HEK293 (cell line): Measurements from ENCODE around the gene RAP2A.

Experiments
- KLF16 ChIP-seq: fragments of 450-650 bp; formaldehyde crosslinking; IDR thresholded peaks from 2 replicates; pipeline ENCODE4 v1.5.1; 2017; ENCODE audit warnings: missing biosample characterization, missing genetic modification characterization
- KLF9 ChIP-seq: fragments of 450-650 bp; formaldehyde crosslinking; IDR thresholded peaks from 2 replicates; pipeline ENCODE4 v1.5.1; 2016; ENCODE audit warnings: missing biosample characterization, missing genetic modification characterization, low read depth
- PRDM1 ChIP-seq: fragments of 450-650 bp; formaldehyde crosslinking; IDR thresholded peaks from 2 replicates; pipeline ENCODE4; 2016; ENCODE audit warnings: missing biosample characterization, missing genetic modification characterization
- YY1 ChIP-seq: fragments of 450-650 bp; formaldehyde crosslinking; IDR thresholded peaks from 2 replicates; pipeline ENCODE4 v1.5.1; 2018; ENCODE audit warnings: missing biosample characterization, missing genetic modification characterization
- ZNF184 ChIP-seq: fragments of 450-650 bp; IDR thresholded peaks from 2 replicates; pipeline ENCODE4 v1.5.1; 2018; ENCODE audit warnings: missing biosample characterization, mild to moderate bottlenecking, missing genetic modification characterization
- ZNF19 ChIP-seq: fragments of 450-650 bp; formaldehyde crosslinking; IDR thresholded peaks from 2 replicates; pipeline ENCODE4; 2016; ENCODE audit warnings: missing biosample characterization, missing genetic modification characterization, low read depth
- ZNF223 ChIP-seq: fragments of 450-650 bp; formaldehyde crosslinking; IDR thresholded peaks from 2 replicates; pipeline ENCODE4 v1.5.1; 2016; ENCODE audit warnings: missing biosample characterization, missing genetic modification characterization
- ZNF274 ChIP-seq, 2 experiments: fragments of 200-500 bp in 1 of 2; fragments of 450-650 bp in 1 of 2; sonication (Bioruptor generic) in 1 of 2; formaldehyde crosslinking in 1 of 2; IDR thresholded peaks; 2 replicates each; pipeline versions ENCODE4 v1.5.1 to v1.6.1; 2014 to 2016; ENCODE audit warnings: borderline replicate concordance in 1 of 2, inconsistent platforms in 1 of 2, low read length in 1 of 2, missing biosample characterization in 1 of 2, missing genetic modification characterization in 1 of 2
- ZNF335 ChIP-seq: fragments of 450-650 bp; formaldehyde crosslinking; conservative IDR thresholded peaks from 2 replicates; pipeline ENCODE4 v1.5.1; 2016; ENCODE audit warnings: missing biosample characterization, missing genetic modification characterization
- ZNF350 ChIP-seq: fragments of 450-650 bp; formaldehyde crosslinking; IDR thresholded peaks from 2 replicates; pipeline ENCODE4 v1.5.0; 2017; ENCODE audit warnings: missing biosample characterization, mild to moderate bottlenecking, missing genetic modification characterization
- ZNF366 ChIP-seq: fragments of 450-650 bp; formaldehyde crosslinking; conservative IDR thresholded peaks from 2 replicates; pipeline ENCODE4 v1.5.1; 2016; ENCODE audit warnings: missing biosample characterization, missing genetic modification characterization
- ZNF416 ChIP-seq: fragments of 450-650 bp; formaldehyde crosslinking; IDR thresholded peaks from 2 replicates; pipeline ENCODE4 v1.5.1; 2016; ENCODE audit warnings: missing biosample characterization, missing genetic modification characterization
- ZNF473 ChIP-seq: fragments of 450-650 bp; formaldehyde crosslinking; IDR thresholded peaks from 2 replicates; pipeline ENCODE4 v1.5.1; 2017; ENCODE audit warnings: missing biosample characterization, missing genetic modification characterization
- ZNF529 ChIP-seq: fragments of 450-650 bp; formaldehyde crosslinking; IDR thresholded peaks from 2 replicates; pipeline ENCODE4 v1.5.1; 2017; ENCODE audit warnings: missing genetic modification characterization, missing biosample characterization; ENCODE audit not compliant: insufficient replicate concordance
- ZNF544 ChIP-seq: fragments of 450-650 bp; formaldehyde crosslinking; IDR thresholded peaks from 2 replicates; pipeline ENCODE4 v1.5.0; 2017; ENCODE audit warnings: missing biosample characterization, missing genetic modification characterization
- TF ChIP-seq, protein P1 (sequence below): fragments of 450-650 bp; formaldehyde crosslinking; IDR thresholded peaks from 2 replicates; pipeline ENCODE4 v1.5.1; 2016; ENCODE audit warnings: missing biosample characterization, missing genetic modification characterization
- TF ChIP-seq, protein P2 (sequence below): fragments of 450-650 bp; formaldehyde crosslinking; IDR thresholded peaks from 2 replicates; pipeline ENCODE4 v1.5.1; 2016; ENCODE audit warnings: missing biosample characterization, missing genetic modification characterization
- TF ChIP-seq, protein P3 (sequence below): fragments of 450-650 bp; formaldehyde crosslinking; IDR thresholded peaks from 2 replicates; pipeline ENCODE4 v1.5.1; 2016; ENCODE audit warnings: missing biosample characterization, missing genetic modification characterization, borderline replicate concordance
- TF ChIP-seq, protein P4 (sequence below): fragments of 450-650 bp; formaldehyde crosslinking; conservative IDR thresholded peaks from 2 replicates; pipeline ENCODE4 v1.5.1; 2016; ENCODE audit warnings: low read depth, missing biosample characterization, missing genetic modification characterization
- TF ChIP-seq, protein P5 (sequence below): fragments of 450-650 bp; formaldehyde crosslinking; IDR thresholded peaks from 2 replicates; pipeline ENCODE4 v1.5.1; 2017; ENCODE audit warnings: missing biosample characterization, missing genetic modification characterization
- TF ChIP-seq, protein P6 (sequence below): fragments of 450-650 bp; formaldehyde crosslinking; IDR thresholded peaks from 2 replicates; pipeline ENCODE4 v1.5.1; 2017; ENCODE audit warnings: missing biosample characterization, missing genetic modification characterization
- TF ChIP-seq, protein P7 (sequence below): fragments of 450-650 bp; IDR thresholded peaks from 2 replicates; pipeline ENCODE4 v1.5.1; 2018; ENCODE audit warnings: missing biosample characterization, missing genetic modification characterization

The RAP2A gene

DNA sequence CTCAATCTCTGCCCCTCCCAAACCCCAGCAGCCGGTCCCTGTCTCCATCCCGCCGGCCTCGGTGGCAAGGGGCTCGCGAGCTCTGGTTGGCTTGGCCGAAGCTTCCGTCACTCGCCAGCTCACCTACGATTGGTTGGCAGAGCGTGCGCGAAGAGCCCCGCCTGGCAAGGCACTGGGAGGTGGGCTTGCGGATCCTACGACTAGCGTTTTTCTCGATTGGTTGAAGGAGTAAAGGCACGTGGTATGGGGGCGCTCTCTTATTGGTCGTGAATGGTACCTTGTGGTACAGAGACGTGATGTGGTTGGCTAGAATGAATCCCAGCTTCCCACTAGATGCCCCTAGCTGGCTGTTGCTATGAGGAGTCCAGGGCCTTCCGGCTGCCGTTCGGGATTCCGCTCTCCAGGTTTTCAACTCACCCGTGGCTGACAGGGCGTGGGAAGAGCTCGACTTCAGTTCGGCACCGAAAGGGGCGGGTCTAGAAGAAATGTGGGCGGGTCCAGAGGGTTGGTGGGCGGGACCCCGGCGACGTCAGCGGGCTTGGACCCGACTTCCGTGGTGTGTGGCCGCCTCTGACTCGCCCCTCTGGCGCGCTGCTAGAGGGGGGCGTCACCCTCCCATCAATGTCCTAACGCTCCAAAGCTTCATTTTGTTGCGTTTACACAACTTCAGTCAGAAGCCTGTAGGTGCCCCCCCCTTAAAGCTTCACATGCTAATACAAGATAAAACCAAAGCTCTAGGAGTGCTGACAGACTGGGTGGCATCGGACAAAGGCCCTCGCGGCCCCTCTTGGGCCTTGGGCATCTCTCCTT lies 847 bp upstream of the RAP2A start (continued):
- TF ChIP-seq, protein P1, sequence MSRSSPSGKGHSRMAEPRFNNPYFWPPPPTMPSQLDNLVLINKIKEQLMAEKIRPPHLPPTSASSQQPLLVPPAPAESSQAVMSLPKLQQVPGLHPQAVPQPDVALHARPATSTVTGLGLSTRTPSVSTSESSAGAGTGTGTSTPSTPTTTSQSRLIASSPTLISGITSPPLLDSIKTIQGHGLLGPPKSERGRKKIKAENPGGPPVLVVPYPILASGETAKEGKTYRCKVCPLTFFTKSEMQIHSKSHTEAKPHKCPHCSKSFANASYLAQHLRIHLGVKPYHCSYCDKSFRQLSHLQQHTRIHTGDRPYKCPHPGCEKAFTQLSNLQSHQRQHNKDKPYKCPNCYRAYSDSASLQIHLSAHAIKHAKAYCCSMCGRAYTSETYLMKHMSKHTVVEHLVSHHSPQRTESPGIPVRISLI, result no peak
- TF ChIP-seq ZNF350 (no peak), ZNF473 (tag by site-specific recombination) (no peak), ZNF529 (no peak), KLF9 (tag by site-specific recombination) (peak; percentile 94), ZNF19 (no peak), ZNF366 (no peak), ZNF544 (no peak), ZNF335 (tag by site-specific recombination) (no peak; the same call in 1 of the 2 replicates), ZNF274 (IDR thresholded peaks at IDR 0.05; ENCODE audit: low read length) (no peak), ZNF274 (tag by site-specific recombination; IDR thresholded peaks at IDR 0.05; ENCODE audit: borderline replicate concordance) (no peak), KLF16 (peak; percentile 80; the same call in 1 of the 2 replicates), ZNF184 (tag by site-specific recombination) (no peak), YY1 (peak; percentile 24; the same call in 1 of the 2 replicates), PRDM1 (tag by site-specific recombination) (no peak), ZNF223 (tag by site-specific recombination) (no peak), ZNF416 (tag by site-specific recombination) (no peak)
- TF ChIP-seq, protein P2, sequence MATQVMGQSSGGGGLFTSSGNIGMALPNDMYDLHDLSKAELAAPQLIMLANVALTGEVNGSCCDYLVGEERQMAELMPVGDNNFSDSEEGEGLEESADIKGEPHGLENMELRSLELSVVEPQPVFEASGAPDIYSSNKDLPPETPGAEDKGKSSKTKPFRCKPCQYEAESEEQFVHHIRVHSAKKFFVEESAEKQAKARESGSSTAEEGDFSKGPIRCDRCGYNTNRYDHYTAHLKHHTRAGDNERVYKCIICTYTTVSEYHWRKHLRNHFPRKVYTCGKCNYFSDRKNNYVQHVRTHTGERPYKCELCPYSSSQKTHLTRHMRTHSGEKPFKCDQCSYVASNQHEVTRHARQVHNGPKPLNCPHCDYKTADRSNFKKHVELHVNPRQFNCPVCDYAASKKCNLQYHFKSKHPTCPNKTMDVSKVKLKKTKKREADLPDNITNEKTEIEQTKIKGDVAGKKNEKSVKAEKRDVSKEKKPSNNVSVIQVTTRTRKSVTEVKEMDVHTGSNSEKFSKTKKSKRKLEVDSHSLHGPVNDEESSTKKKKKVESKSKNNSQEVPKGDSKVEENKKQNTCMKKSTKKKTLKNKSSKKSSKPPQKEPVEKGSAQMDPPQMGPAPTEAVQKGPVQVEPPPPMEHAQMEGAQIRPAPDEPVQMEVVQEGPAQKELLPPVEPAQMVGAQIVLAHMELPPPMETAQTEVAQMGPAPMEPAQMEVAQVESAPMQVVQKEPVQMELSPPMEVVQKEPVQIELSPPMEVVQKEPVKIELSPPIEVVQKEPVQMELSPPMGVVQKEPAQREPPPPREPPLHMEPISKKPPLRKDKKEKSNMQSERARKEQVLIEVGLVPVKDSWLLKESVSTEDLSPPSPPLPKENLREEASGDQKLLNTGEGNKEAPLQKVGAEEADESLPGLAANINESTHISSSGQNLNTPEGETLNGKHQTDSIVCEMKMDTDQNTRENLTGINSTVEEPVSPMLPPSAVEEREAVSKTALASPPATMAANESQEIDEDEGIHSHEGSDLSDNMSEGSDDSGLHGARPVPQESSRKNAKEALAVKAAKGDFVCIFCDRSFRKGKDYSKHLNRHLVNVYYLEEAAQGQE (tag by site-specific recombination), result no peak
- TF ChIP-seq, protein P3, sequence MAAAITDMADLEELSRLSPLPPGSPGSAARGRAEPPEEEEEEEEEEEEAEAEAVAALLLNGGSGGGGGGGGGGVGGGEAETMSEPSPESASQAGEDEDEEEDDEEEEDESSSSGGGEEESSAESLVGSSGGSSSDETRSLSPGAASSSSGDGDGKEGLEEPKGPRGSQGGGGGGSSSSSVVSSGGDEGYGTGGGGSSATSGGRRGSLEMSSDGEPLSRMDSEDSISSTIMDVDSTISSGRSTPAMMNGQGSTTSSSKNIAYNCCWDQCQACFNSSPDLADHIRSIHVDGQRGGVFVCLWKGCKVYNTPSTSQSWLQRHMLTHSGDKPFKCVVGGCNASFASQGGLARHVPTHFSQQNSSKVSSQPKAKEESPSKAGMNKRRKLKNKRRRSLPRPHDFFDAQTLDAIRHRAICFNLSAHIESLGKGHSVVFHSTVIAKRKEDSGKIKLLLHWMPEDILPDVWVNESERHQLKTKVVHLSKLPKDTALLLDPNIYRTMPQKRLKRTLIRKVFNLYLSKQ (tag by site-specific recombination), result no peak
- TF ChIP-seq, protein P4, sequence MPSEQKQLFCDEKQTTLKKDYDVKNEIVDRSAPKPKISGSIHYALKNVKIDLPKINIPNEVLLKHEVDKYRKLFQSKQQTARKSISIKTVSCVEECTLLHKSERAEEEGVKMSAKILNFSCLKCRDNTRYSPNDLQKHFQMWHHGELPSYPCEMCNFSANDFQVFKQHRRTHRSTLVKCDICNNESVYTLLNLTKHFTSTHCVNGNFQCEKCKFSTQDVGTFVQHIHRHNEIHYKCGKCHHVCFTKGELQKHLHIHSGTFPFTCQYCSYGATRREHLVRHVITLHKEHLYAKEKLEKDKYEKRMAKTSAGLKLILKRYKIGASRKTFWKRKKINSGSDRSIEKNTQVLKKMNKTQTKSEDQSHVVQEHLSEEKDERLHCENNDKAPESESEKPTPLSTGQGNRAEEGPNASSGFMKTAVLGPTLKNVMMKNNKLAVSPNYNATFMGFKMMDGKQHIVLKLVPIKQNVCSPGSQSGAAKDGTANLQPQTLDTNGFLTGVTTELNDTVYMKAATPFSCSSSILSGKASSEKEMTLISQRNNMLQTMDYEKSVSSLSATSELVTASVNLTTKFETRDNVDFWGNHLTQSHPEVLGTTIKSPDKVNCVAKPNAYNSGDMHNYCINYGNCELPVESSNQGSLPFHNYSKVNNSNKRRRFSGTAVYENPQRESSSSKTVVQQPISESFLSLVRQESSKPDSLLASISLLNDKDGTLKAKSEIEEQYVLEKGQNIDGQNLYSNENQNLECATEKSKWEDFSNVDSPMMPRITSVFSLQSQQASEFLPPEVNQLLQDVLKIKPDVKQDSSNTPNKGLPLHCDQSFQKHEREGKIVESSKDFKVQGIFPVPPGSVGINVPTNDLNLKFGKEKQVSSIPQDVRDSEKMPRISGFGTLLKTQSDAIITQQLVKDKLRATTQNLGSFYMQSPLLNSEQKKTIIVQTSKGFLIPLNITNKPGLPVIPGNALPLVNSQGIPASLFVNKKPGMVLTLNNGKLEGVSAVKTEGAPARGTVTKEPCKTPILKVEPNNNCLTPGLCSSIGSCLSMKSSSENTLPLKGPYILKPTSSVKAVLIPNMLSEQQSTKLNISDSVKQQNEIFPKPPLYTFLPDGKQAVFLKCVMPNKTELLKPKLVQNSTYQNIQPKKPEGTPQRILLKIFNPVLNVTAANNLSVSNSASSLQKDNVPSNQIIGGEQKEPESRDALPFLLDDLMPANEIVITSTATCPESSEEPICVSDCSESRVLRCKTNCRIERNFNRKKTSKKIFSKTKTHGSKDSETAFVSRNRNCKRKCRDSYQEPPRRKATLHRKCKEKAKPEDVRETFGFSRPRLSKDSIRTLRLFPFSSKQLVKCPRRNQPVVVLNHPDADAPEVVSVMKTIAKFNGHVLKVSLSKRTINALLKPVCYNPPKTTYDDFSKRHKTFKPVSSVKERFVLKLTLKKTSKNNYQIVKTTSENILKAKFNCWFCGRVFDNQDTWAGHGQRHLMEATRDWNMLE (tag by site-specific recombination), result peak; percentile 51; the same call in 1 of the 2 replicates
- TF ChIP-seq, protein P5, sequence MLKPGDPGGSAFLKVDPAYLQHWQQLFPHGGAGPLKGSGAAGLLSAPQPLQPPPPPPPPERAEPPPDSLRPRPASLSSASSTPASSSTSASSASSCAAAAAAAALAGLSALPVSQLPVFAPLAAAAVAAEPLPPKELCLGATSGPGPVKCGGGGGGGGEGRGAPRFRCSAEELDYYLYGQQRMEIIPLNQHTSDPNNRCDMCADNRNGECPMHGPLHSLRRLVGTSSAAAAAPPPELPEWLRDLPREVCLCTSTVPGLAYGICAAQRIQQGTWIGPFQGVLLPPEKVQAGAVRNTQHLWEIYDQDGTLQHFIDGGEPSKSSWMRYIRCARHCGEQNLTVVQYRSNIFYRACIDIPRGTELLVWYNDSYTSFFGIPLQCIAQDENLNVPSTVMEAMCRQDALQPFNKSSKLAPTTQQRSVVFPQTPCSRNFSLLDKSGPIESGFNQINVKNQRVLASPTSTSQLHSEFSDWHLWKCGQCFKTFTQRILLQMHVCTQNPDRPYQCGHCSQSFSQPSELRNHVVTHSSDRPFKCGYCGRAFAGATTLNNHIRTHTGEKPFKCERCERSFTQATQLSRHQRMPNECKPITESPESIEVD (tag by site-specific recombination), result no peak
- TF ChIP-seq, protein P6, sequence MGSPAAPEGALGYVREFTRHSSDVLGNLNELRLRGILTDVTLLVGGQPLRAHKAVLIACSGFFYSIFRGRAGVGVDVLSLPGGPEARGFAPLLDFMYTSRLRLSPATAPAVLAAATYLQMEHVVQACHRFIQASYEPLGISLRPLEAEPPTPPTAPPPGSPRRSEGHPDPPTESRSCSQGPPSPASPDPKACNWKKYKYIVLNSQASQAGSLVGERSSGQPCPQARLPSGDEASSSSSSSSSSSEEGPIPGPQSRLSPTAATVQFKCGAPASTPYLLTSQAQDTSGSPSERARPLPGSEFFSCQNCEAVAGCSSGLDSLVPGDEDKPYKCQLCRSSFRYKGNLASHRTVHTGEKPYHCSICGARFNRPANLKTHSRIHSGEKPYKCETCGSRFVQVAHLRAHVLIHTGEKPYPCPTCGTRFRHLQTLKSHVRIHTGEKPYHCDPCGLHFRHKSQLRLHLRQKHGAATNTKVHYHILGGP (tag by site-specific recombination), result no peak
- TF ChIP-seq, protein P7, sequence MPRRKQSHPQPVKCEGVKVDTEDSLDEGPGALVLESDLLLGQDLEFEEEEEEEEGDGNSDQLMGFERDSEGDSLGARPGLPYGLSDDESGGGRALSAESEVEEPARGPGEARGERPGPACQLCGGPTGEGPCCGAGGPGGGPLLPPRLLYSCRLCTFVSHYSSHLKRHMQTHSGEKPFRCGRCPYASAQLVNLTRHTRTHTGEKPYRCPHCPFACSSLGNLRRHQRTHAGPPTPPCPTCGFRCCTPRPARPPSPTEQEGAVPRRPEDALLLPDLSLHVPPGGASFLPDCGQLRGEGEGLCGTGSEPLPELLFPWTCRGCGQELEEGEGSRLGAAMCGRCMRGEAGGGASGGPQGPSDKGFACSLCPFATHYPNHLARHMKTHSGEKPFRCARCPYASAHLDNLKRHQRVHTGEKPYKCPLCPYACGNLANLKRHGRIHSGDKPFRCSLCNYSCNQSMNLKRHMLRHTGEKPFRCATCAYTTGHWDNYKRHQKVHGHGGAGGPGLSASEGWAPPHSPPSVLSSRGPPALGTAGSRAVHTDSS, result no peak
